Non-pigmented ciliary epithelial cell (primary cell): Measurements from ENCODE around the gene PKHD1.
"Not testable (repeated sequence)": the region's sequence is repeated elsewhere in the genome, so short reads cannot be mapped to it uniquely, and the experiment has no call there.

ENCODE experiments used
- DNase-seq: peaks from one replicate; pipeline ENCODE4 v3.0.0-alpha.2; 2010; ENCODE audit warnings: low read depth

PKHD1 gene

GRCh38 chr6:51854876-51855275, 232.5 kb downstream of the PKHD1 start:
- no peak for DNase-seq

DNA sequence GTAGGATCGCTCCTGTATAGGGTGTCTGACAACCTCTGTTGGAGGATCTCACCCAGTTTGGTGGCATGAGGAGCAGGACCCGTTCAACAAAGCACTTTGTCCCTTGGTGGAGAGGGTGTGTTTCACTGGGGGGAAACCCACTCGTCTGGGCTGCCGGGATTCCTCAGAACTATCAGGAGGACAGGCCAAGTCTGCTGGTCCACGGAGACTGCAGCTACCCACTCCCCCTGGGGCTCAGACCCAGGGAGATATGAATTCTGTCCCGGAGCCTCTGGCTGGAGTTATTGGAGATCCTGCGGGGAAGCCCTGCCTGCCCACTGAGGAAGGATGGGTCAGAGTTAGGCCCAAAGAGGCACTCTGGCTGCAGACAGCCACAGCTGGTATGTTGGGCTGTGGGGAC, 233.1 kb downstream of the PKHD1 start:
- no peak for DNase-seq

DNA sequence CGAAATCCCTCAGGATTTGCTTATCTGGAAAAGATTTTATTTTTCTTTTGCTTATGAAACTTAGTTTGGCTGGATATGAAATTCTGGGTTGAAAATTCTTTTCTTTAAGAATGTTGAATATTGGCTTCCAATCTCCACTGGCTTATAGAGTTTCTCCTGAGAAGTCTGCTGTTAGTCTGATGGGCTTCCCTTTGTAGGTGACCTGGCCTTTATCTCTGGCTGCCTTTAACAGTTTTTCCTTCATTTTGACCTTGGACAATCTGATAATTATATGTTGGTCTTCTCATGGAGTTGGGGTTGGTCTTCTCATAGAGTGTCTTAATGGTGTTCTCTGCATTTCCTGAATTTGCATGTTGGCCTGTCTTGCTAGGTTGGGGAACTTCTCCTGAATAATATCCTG, 234.3 kb downstream of the PKHD1 start:
- DNase-seq, result not testable (repeated sequence)

DNA sequence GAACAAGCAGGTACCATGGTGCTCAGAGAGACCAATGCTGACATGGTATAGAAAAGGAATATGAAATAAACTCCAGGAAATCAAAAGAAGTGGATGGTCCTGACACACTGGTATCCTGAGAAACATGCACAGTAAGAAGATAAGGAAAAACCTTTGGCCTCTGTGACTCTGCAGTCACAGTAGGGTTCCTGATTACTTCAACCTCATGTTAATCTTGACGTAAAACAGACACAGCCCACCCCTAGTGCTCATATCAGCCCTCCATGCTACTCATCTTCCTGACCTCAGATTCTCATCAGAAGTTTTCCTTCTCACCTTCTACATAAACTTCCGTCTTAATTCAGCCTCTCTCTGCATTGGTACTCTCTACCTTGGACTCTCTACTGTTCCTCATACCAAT, 240.9 kb downstream of the PKHD1 start:
- DNase-seq, result no peak

DNA sequence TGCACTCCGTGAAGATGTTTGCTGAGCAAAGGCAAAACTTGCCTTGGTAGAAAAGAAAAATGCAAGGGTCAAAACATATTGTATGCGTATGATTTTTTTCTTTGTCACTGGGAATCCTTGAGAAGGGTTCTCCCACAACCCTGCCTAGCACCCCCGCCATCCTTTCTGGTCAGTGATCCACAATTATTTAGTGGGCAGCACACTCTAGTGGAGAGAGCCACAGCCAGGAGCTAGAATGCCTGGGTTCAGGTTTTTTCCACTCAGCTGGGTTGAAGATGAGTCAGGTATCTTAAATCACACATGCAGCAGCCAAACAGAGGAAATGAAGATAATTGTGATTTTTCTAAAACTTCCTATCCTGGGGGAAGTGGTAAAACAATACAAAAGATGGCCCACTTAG, 243.1 kb downstream of the PKHD1 start:
- no peak for DNase-seq

DNA sequence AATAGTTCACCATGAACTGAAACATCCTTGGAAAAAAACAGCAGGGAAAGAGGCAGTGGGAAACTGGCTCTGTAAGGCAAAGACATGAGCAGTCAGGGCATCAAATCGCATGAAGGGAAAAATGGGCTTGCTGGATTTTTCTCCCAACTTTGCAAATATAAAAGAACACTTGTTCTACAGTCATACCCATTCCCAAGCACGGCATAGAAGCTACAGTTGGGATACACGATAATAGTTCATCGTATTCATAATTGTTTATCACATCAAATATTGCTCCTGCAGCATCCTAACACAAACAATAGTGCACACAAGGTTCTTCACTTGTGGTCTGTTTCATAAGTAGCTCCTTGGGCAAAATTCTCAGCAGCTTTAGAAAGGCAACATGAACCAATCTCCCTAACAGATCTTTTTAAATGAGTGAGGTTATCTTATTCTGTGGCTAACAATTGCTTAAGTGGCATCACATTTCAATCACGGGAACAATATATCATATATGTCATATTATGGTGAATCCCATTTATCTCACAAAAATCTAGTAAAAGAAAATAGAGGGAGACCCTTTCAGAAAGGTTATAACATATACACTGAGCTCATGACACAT, 243.9 kb downstream of the PKHD1 start:
- no peak for DNase-seq

GRCh38 chr6:51842804-51843378, 244.5 kb downstream of the PKHD1 start:
- no peak for DNase-seq

DNA sequence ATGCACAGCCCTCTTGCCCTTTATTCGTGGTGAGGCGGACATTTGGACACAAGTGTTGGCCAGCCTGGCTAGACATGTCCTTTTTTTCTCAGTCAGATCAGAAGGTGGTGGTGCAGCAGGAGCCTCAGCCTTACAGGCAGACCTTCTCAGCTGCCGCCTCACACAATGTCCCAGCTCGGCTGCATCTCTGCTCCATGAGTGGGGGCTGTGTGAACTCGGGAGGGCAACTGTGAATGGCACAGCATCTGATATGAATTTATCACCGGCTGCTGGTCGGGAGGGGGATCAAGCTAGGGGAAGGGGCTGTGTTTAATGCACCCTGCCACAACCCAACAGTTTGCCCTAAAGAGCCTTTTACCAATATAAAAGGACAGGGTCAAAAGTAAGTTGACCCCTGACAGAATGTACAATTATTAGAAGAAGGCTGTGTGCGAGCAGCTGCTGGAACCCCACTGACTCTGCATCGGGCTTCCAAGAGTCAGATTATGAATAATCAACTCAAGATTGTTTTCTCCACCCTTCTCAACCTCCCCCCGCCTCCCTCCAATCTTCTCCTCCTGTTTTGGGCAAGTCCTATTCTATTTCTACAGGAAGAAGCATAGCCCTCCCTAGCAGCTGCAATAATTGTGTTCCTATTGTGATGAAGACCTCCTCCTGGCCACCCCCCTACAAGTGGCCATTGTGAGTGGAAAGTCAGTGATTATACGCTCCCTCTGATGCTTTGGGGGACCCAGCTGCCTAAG, 245.2 kb downstream of the PKHD1 start:
- DNase-seq, result no peak

- DNase-seq, result no peak
Measured at GRCh38 chr6:51841626-51842025, 245.8 kb downstream of the PKHD1 start.

- no peak for DNase-seq
Measured at GRCh38 chr6:51839726-51840374, 247.6 kb downstream of the PKHD1 start.

DNA sequence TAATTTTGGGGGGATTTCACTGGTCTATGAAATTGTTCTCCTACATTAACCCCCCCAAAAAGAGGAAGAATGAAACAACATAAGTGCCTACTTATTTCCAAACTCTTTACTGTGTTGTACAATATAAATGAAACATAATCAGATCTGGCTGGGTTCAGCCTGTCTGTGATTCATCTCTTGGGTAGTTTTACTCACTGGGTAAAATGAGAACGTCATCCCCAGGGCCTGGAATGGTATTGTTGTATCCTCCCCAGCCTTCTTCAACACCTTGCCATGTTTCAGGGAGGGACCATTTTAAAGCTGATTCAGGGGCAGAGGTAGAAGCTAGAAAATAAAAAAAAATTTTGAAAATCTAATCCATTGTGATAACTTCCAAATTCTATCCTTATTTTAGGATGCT, 256.7 kb downstream of the PKHD1 start:
- no peak for DNase-seq

- DNase-seq, result no peak
Measured at GRCh38 chr6:51827580-51827979, 259.8 kb downstream of the PKHD1 start.

GRCh38 chr6:51824940-51825339, 262.5 kb downstream of the PKHD1 start:
- DNase-seq, result no peak

- DNase-seq, result no peak
Measured at GRCh38 chr6:51820555-51820954, 266.9 kb downstream of the PKHD1 start.

DNA sequence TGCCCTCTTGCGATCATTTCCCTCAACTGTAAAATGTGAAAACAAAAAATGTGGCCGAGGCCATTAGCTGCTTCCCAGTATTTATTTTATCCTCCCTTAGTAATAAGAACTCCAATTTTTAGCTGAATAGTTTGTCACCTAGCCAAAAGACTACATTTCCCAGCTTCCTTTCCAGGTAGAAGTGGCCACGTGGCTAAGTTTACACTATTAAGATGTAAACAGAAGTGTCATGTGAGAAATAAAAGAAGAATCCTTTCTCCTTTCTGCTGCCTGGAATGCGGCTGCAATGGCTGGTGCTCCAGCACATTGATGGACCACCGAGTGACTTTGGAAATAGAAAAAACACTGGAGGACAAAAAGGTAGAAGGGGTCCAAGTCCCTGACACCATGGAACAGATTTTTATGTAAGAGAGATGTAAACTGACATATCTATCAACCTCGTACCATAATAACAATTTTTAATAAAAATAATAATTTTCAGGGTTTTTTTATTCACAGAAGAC, 268.8 kb downstream of the PKHD1 start:
- no peak for DNase-seq

GRCh38 chr6:51817832-51818231, 269.6 kb downstream of the PKHD1 start:
- DNase-seq, result no peak

DNA sequence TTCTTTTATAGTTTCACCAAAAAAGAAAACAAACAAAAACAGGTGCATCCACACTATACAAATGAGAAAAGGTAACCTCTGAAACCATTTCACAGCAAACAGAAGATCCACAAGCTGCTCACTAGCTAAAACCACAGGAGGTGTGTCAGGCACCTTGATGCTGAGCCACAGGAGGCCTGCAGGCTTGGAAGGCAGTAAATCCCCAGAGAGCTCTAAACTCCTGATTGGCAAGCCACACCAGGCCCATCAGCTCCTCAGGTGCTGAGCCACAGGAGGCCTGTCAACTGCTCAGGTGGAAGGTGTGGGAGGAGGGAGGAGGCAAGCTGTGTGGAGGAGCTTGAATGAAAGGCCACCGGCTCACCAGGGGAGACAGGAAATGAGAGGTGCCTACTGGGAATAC, 273.0 kb downstream of the PKHD1 start:
- no peak for DNase-seq

GRCh38 chr6:51813904-51814303, 273.5 kb downstream of the PKHD1 start:
- no peak for DNase-seq

DNA sequence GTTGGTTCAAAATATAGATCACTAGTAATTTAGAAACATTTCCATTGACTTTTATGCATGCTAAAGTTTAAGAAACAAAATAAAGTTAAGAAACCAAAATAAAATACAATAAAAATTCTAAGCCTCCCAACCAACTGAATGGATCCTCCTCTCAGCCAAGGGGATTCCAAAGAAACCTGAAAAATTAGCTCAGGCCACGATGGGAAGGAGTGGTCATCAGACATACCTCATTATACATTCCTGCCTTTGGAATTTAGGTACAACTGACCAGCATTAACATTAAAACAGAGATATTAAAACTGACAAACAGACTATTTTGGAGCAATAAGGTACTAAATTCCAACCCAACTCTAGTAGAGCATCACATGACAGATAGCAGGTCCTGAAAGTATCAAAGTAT, 275.2 kb downstream of the PKHD1 start:
- DNase-seq, result no peak

DNA sequence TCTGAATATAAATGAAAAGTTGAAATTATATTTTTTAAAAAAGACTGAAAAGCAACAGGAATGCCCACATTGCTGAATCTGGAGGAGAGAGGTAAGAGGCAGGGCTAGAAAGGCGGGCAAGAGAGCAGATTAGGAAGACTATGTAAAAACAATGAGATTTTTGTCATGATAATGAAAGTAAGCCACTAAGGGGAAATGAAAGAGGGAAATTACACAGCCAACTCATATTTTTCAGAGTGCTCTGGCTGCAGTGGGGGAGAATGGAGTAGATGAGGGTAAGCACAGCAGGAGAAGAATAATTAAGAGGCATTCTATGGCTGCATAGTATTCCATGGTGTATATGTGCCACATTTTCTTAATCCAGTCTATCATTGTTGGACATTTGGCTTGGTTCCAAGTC, 281.9 kb downstream of the PKHD1 start:
- no peak for DNase-seq

GRCh38 chr6:51800603-51801002, 286.8 kb downstream of the PKHD1 start:
- no peak for DNase-seq

- DNase-seq, result no peak
Measured at GRCh38 chr6:51793393-51793792, 294.0 kb downstream of the PKHD1 start.
